PC-9 (cell line): Measurements from ENCODE around the gene ZNRF3. TPM values are rescaled to one million over a fixed set of nuclear protein-coding genes. Genes with fewer than 3 reads are reported as not detected.
A peak's percentile ranks its signal among the peaks of the same experiment; 100 is the strongest.

Source experiments
- BruUV-seq: library from RNA; stranded (reverse); fragments of 400-500 nt; replicated peaks from 2 replicates; lab custom pipeline; 2021; lab: Mats Ljungman, UMichigan
- CTCF ChIA-PET: fragments of 300-600 bp; sonication (Branson Sonifier 250); formaldehyde crosslinking; loops from one replicate; lab custom pipeline; 2022; ENCODE audit warnings: antibody characterized with exemption; lab: Charles Lee
- POLR2A ChIA-PET: fragments of 300-600 bp; sonication (Branson Sonifier 250); formaldehyde crosslinking; loops from one replicate; lab custom pipeline; 2022; ENCODE audit warnings: antibody characterized with exemption; ENCODE audit not compliant: unreplicated experiment; lab: Charles Lee
- DNase-seq, 2 experiments: peaks; one replicate each; pipeline versions ENCODE4 v3.0.0 to v3.0.0-alpha.2; 2015 to 2022; ENCODE audit warnings: mixed read lengths in 1 of 2
- H2AFZ ChIP-seq: fragments of 200-600 bp; sonication (generic); 2 replicates; pipeline ENCODE4 v1.8.1; 2017; ENCODE audit warnings: antibody characterized with exemption
- H3F3A ChIP-seq: fragments of 200-600 bp; sonication (generic); 2 replicates; pipeline ENCODE4 v1.8.1; 2017; ENCODE audit warnings: antibody characterized with exemption, mild to moderate bottlenecking, low read depth; ENCODE audit not compliant: insufficient read depth
- H3K27ac ChIP-seq: fragments of 200-600 bp; sonication (generic); 2 replicates; pipeline ENCODE4 v1.6.1; 2016; ENCODE audit warnings: mixed run types
- H3K27me3 ChIP-seq: fragments of 200-600 bp; sonication (generic); 2 replicates; pipeline ENCODE4 v1.6.1; 2016; ENCODE audit warnings: low read depth, mixed run types; ENCODE audit not compliant: insufficient read depth
- H3K36me3 ChIP-seq: fragments of 200-600 bp; sonication (generic); 2 replicates; pipeline ENCODE4 v1.6.1; 2016; ENCODE audit warnings: low read depth, mixed run types
- H3K4me1 ChIP-seq: fragments of 200-600 bp; sonication (generic); replicated peaks from 2 replicates; pipeline ENCODE4 v1.6.1; 2016; ENCODE audit warnings: mixed run types; ENCODE audit not compliant: insufficient read depth
- H3K4me2 ChIP-seq: fragments of 200-600 bp; sonication (generic); 2 replicates; pipeline ENCODE4 v1.6.1; 2017; ENCODE audit warnings: mixed run types
- H3K4me3 ChIP-seq: fragments of 200-600 bp; sonication (generic); 2 replicates; pipeline ENCODE4 v1.6.1; 2016; ENCODE audit warnings: mixed run types
- H3K79me2 ChIP-seq: fragments of 200-600 bp; sonication (generic); 2 replicates; pipeline ENCODE4 v1.6.1; 2017; ENCODE audit warnings: low read depth, mixed run types
- H3K9me2 ChIP-seq: fragments of 200-600 bp; sonication (generic); 2 replicates; pipeline ENCODE4 v1.8.1; 2017; ENCODE audit warnings: mild to moderate bottlenecking; ENCODE audit not compliant: insufficient read depth
- H3K9me3 ChIP-seq: fragments of 200-600 bp; sonication (generic); 2 replicates; pipeline ENCODE4 v1.8.1; 2016; ENCODE audit warnings: low read depth; ENCODE audit not compliant: insufficient read depth
- H4K20me1 ChIP-seq: fragments of 200-600 bp; sonication (generic); 2 replicates; pipeline ENCODE4 v1.8.1; 2017; ENCODE audit not compliant: insufficient read depth
- CTCF ChIP-seq: fragments of 200-600 bp; sonication (generic); conservative IDR thresholded peaks from 2 replicates; pipeline ENCODE4 v1.6.1; 2017; ENCODE audit warnings: mixed run types, antibody characterized with exemption, mild to moderate bottlenecking, moderate library complexity
- EZH2 ChIP-seq: fragments of 200-600 bp; sonication (generic); IDR thresholded peaks from 2 replicates; pipeline ENCODE4 v1.8.0; 2017; ENCODE audit warnings: antibody characterized with exemption, low read depth
- intact Hi-C: fragments of 100-400 bp; cut with micrococcal nuclease; formaldehyde crosslinking; loops from one replicate; pipeline ENCODE4 v1.10.0; 2022; ENCODE audit not compliant: unreplicated experiment
- total RNA-seq: library from RNA; stranded (reverse); gene quantifications from 2 replicates; pipeline ENCODE4 v1.2.3, GENCODE V29; 2021

The ZNRF3 gene
- total RNA-seq, 1 experiment from 2014 or later = 5.2 TPM

GRCh38 chr22:28911777-28912669 lies 28.7 kb downstream of the ZNRF3 start:
- DNase-seq = peak in 1 of 2 experiments; percentile 62
- intact Hi-C loops = no loop called here
- H3F3A ChIP-seq = peaks cover 16% of the 10 kb centered on the region; the same call in 1 of the 2 replicates
- ChIA-PET POLR2A (interaction anchor here (0.6 kb wide), 1 partner anchor 29 kb away, joined by 11 read pairs; no protein-coding TSS in a partner anchor), CTCF (no interaction called here)
- TF ChIP-seq EZH2 (no peak), CTCF (no peak)
- H4K20me1 ChIP-seq = peaks cover 5% of the 10 kb centered on the region; the same call in 1 of the 2 replicates
- H3K9me2 ChIP-seq = no peaks in the 10 kb centered on the region
- H3K79me2 ChIP-seq = peaks cover 54% of the 10 kb centered on the region
- BruUV-seq = no TSS peak
- no peaks in the 10 kb centered on the region for H3K9me3 ChIP-seq
- H3K4me2 ChIP-seq = peak overlapping the region; percentile 32
- H3K27me3 ChIP-seq = no peaks in the 10 kb centered on the region
- no peaks in the 10 kb centered on the region for H3K36me3 ChIP-seq
- peak overlapping the region; percentile 44 for H3K27ac ChIP-seq
- no peak overlapping the region for H3K4me3 ChIP-seq
- no peak overlapping the region for H2AFZ ChIP-seq
- H3K4me1 ChIP-seq = peaks cover 14% of the 10 kb centered on the region

GRCh38 chr22:28914201-28914600 lies 30.8 kb downstream of the ZNRF3 start:
- Histone ChIP-seq H4K20me1 (no peaks in the 10 kb centered on the region; the same call in 1 of the 2 replicates), H3K27me3 (no peaks in the 10 kb centered on the region), H3K79me2 (peaks cover 46% of the 10 kb centered on the region), H3K4me1 (peaks cover 14% of the 10 kb centered on the region), H3K27ac (no peak overlapping the region), H3F3A (peaks cover 16% of the 10 kb centered on the region; the same call in 1 of the 2 replicates), H3K36me3 (no peaks in the 10 kb centered on the region), H3K4me3 (no peak overlapping the region), H3K9me2 (no peaks in the 10 kb centered on the region), H3K9me3 (no peaks in the 10 kb centered on the region), H2AFZ (no peak overlapping the region), H3K4me2 (no peak overlapping the region)
- ChIA-PET POLR2A (no interaction called here), CTCF (interaction anchor here (0.6 kb wide), 1 partner anchor 17 kb away, joined by 4 read pairs; no protein-coding TSS in a partner anchor)
- intact Hi-C loops = no loop called here
- TF ChIP-seq CTCF (no peak), EZH2 (no peak)
- no TSS peak for BruUV-seq
- no peak for DNase-seq

- Histone ChIP-seq H3K4me2 (no peak overlapping the region), H2AFZ (no peak overlapping the region), H3K9me2 (no peaks in the 10 kb centered on the region), H3F3A (peaks cover 16% of the 10 kb centered on the region; the same call in 1 of the 2 replicates), H3K9me3 (no peaks in the 10 kb centered on the region), H3K36me3 (no peaks in the 10 kb centered on the region), H3K4me1 (peaks cover 14% of the 10 kb centered on the region), H3K4me3 (no peak overlapping the region), H3K27me3 (no peaks in the 10 kb centered on the region), H3K27ac (no peak overlapping the region), H3K79me2 (peaks cover 35% of the 10 kb centered on the region), H4K20me1 (no peaks in the 10 kb centered on the region; the same call in 1 of the 2 replicates)
- intact Hi-C loops = no loop called here
- ChIA-PET CTCF (no interaction called here), POLR2A (no interaction called here)
- TF ChIP-seq CTCF (no peak), EZH2 (no peak)
- BruUV-seq = no TSS peak
- no peak for DNase-seq
These were observed 32.6 kb downstream of the ZNRF3 start for GRCh38 chr22:28915969-28916368.
